ENCODE data around the gene KRT20. TPM values are rescaled to one million over a fixed set of nuclear protein-coding genes. Genes with fewer than 3 reads are reported as not detected.

The KRT20 gene
- total RNA-seq, 1 experiment from 2014 or later: not detected

- H3K9me2 ChIP-seq (ENCODE audit: insufficient read depth): no peaks in the 10 kb centered on the region
- TF ChIP-seq EZH2 (IDR thresholded peaks at IDR 0.05; ENCODE audit: low read depth): no peak
- TF ChIP-seq CTCF (conservative IDR thresholded peaks at IDR 0.05): no peak
- ChIA-PET POLR2A (ENCODE audit: unreplicated experiment) (no interaction called here), CTCF (no interaction called here)
- no peak overlapping the region for H3K4me3 ChIP-seq
- H3K27me3 ChIP-seq (ENCODE audit: insufficient read depth, low read depth): no peaks in the 10 kb centered on the region
- no peak overlapping the region for H3K27ac ChIP-seq
- BruUV-seq (replicated peaks): no TSS peak
- H3K9me3 ChIP-seq (ENCODE audit: insufficient read depth, low read depth): no peaks in the 10 kb centered on the region
- H3K36me3 ChIP-seq (ENCODE audit: low read depth): no peaks in the 10 kb centered on the region
- no peak overlapping the region for H3K4me2 ChIP-seq
- H3F3A ChIP-seq (ENCODE audit: insufficient read depth, low read depth): peaks cover 14% of the 10 kb centered on the region
- H2AFZ ChIP-seq: no peak overlapping the region
- H3K4me1 ChIP-seq (replicated peaks; ENCODE audit: insufficient read depth): peaks cover 25% of the 10 kb centered on the region
- no peaks in the 10 kb centered on the region for H4K20me1 ChIP-seq (ENCODE audit: insufficient read depth)
- no peak for DNase-seq
- intact Hi-C loops (cut with micrococcal nuclease; ENCODE audit: unreplicated experiment): no loop called here
- H3K79me2 ChIP-seq (ENCODE audit: low read depth): no peaks in the 10 kb centered on the region
Observed at GRCh38 chr17:40844671-40845107, 40.4 kb downstream of the KRT20 start.

- H3K4me3 ChIP-seq: no peak overlapping the region
- ChIA-PET CTCF (no interaction called here), POLR2A (ENCODE audit: unreplicated experiment) (no interaction called here)
- H3K36me3 ChIP-seq (ENCODE audit: low read depth): no peaks in the 10 kb centered on the region
- H3K27me3 ChIP-seq (ENCODE audit: insufficient read depth, low read depth): no peaks in the 10 kb centered on the region
- no peaks in the 10 kb centered on the region for H4K20me1 ChIP-seq (ENCODE audit: insufficient read depth)
- no peak overlapping the region for H3K4me2 ChIP-seq
- H3K79me2 ChIP-seq (ENCODE audit: low read depth): no peaks in the 10 kb centered on the region
- intact Hi-C loops (cut with micrococcal nuclease; ENCODE audit: unreplicated experiment): no loop called here
- H3K9me3 ChIP-seq (ENCODE audit: insufficient read depth, low read depth): no peaks in the 10 kb centered on the region
- H3K4me1 ChIP-seq (replicated peaks; ENCODE audit: insufficient read depth): peaks cover 12% of the 10 kb centered on the region
- H3K9me2 ChIP-seq (ENCODE audit: insufficient read depth): no peaks in the 10 kb centered on the region
- peaks cover 2% of the 10 kb centered on the region; the same call in 1 of the 2 replicates for H3F3A ChIP-seq (ENCODE audit: insufficient read depth, low read depth)
- DNase-seq: no peak
- H2AFZ ChIP-seq: no peak overlapping the region
- BruUV-seq (replicated peaks): no TSS peak
- no peak overlapping the region for H3K27ac ChIP-seq
- TF ChIP-seq CTCF (conservative IDR thresholded peaks at IDR 0.05) (no peak), EZH2 (IDR thresholded peaks at IDR 0.05; ENCODE audit: low read depth) (no peak)
Observed at GRCh38 chr17:40843242-40843641, 41.8 kb downstream of the KRT20 start.

- Histone ChIP-seq H3K79me2 (ENCODE audit: low read depth) (no peaks in the 10 kb centered on the region), H3K9me3 (ENCODE audit: insufficient read depth, low read depth) (no peaks in the 10 kb centered on the region), H3K27me3 (ENCODE audit: insufficient read depth, low read depth) (no peaks in the 10 kb centered on the region), H3K4me3 (no peak overlapping the region), H3K4me2 (no peak overlapping the region), H4K20me1 (ENCODE audit: insufficient read depth) (no peaks in the 10 kb centered on the region), H3K27ac (no peak overlapping the region), H3K9me2 (ENCODE audit: insufficient read depth) (no peaks in the 10 kb centered on the region), H3K36me3 (ENCODE audit: low read depth) (no peaks in the 10 kb centered on the region), H3F3A (ENCODE audit: insufficient read depth, low read depth) (no peaks in the 10 kb centered on the region), H2AFZ (no peak overlapping the region), H3K4me1 (replicated peaks; ENCODE audit: insufficient read depth) (no peaks in the 10 kb centered on the region)
- TF ChIP-seq EZH2 (IDR thresholded peaks at IDR 0.05; ENCODE audit: low read depth): no peak
- no peak for TF ChIP-seq CTCF (conservative IDR thresholded peaks at IDR 0.05)
- DNase-seq: no peak
- ChIA-PET CTCF (interaction anchor here (0.6 kb wide), 1 partner anchor 475 kb away, joined by 5 read pairs; no protein-coding TSS in a partner anchor), POLR2A (ENCODE audit: unreplicated experiment) (no interaction called here)
- BruUV-seq (replicated peaks): no TSS peak
- intact Hi-C loops (cut with micrococcal nuclease; ENCODE audit: unreplicated experiment): no loop called here
Observed at GRCh38 chr17:40841246-40841645, 43.8 kb downstream of the KRT20 start.

Data from PC-9 (cell line).